WTC11 (cell line): ENCODE data around the gene TIGAR. TPM values are rescaled to one million over a fixed set of nuclear protein-coding genes. Genes with fewer than 3 reads are reported as not detected.

Experiments
- ATAC-seq: fragments of 200-7000 bp; cut with Tn5 transposase; 2 replicates; pipeline ENCODE4 v1.10.0; 2021; ENCODE audit warnings: mild to moderate bottlenecking, moderate library complexity
- CTCF ChIA-PET: fragments of 300-600 bp; sonication (Branson Sonifier 250); formaldehyde crosslinking; loops from one replicate; lab custom pipeline; 2021; ENCODE audit warnings: antibody characterized with exemption; lab: Charles Lee
- POLR2A ChIA-PET: fragments of 350-600 bp; sonication (Branson Sonifier 250); formaldehyde crosslinking; loops from one replicate; lab custom pipeline; 2021; ENCODE audit warnings: antibody characterized with exemption; lab: Charles Lee
- DNase-seq: peaks from one replicate; pipeline ENCODE4 v3.0.0; 2021; ENCODE audit warnings: low spot score
- H3K27ac Mint-ChIP-seq: 2 replicates; pipeline ENCODE4 v1.8.0; 2021; ENCODE audit warnings: mixed read lengths
- H3K27me3 Mint-ChIP-seq: 2 replicates; pipeline ENCODE4 v1.8.0; 2021; ENCODE audit warnings: low read depth, mild to moderate bottlenecking, moderate library complexity, mixed read lengths
- H3K36me3 Mint-ChIP-seq: 2 replicates; pipeline ENCODE4 v1.8.0; 2021; ENCODE audit warnings: mixed read lengths
- H3K4me1 Mint-ChIP-seq: 2 replicates; pipeline ENCODE4 v1.8.0; 2022; ENCODE audit warnings: mixed read lengths
- H3K4me3 Mint-ChIP-seq: 2 replicates; pipeline ENCODE4 v1.8.0; 2021; ENCODE audit warnings: mild to moderate bottlenecking, moderate library complexity, mixed read lengths
- H3K9me3 Mint-ChIP-seq: 2 replicates; pipeline ENCODE4 v1.8.0; 2021; ENCODE audit warnings: mixed read lengths
- MYBL2 ChIP-seq: sonication (generic); formaldehyde crosslinking; IDR thresholded peaks from 2 replicates; pipeline ENCODE4 v1.8.1; 2023; ENCODE audit warnings: mild to moderate bottlenecking, moderate library complexity, missing genetic modification reagents
- NFATC4 ChIP-seq: fragments of 250-450 bp; sonication (Bioruptor Pico); IDR thresholded peaks from 2 replicates; pipeline ENCODE4 v1.9.0; 2021; ENCODE audit warnings: mild to moderate bottlenecking
- OVOL2 ChIP-seq: fragments of 250-450 bp; sonication (Bioruptor Pico); IDR thresholded peaks from 2 replicates; pipeline ENCODE4 v1.9.0; 2021; ENCODE audit warnings: mild to moderate bottlenecking, borderline replicate concordance
- ZNF121 ChIP-seq: sonication (generic); formaldehyde crosslinking; IDR thresholded peaks from 2 replicates; pipeline ENCODE4 v1.8.0; 2023; ENCODE audit warnings: missing genetic modification reagents
- ZNF317 ChIP-seq: sonication (generic); formaldehyde crosslinking; IDR thresholded peaks from 2 replicates; pipeline ENCODE4 v1.8.1; 2023; ENCODE audit warnings: low read depth, mild to moderate bottlenecking, moderate library complexity, missing genetic modification reagents, borderline replicate concordance
- total RNA-seq: library from RNA; stranded (reverse); gene quantifications from 3 replicates; pipeline ENCODE4 v1.2.3, GENCODE V29; 2021
- TF ChIP-seq, protein P1 (sequence below): fragments of 250-450 bp; sonication (Bioruptor Pico); IDR thresholded peaks from 2 replicates; pipeline ENCODE4 v1.8.0; 2021; ENCODE audit warnings: mild to moderate bottlenecking
- TF ChIP-seq, protein P2 (sequence below): sonication (generic); formaldehyde crosslinking; IDR thresholded peaks from 2 replicates; pipeline ENCODE4 v1.8.1; 2022; ENCODE audit warnings: mild to moderate bottlenecking, moderate library complexity, missing genetic modification reagents
- TF ChIP-seq, protein P3 (sequence below): fragments of 250-450 bp; sonication (Bioruptor Pico); IDR thresholded peaks from 2 replicates; pipeline ENCODE4 v1.9.0; 2021; ENCODE audit warnings: moderate library complexity, mild to moderate bottlenecking, inconsistent platforms, borderline replicate concordance
- TF ChIP-seq, protein P4 (sequence below): sonication (generic); formaldehyde crosslinking; IDR thresholded peaks from 2 replicates; pipeline ENCODE4 v1.8.1; 2023; ENCODE audit warnings: mild to moderate bottlenecking, missing genetic modification reagents, moderate library complexity
- TF ChIP-seq, protein P5 (sequence below): fragments of 250-450 bp; sonication (Bioruptor Pico); IDR thresholded peaks from 2 replicates; pipeline ENCODE4 v2.1.2; 2022; ENCODE audit warnings: mild to moderate bottlenecking, moderate library complexity
- TF ChIP-seq, protein P6 (sequence below): sonication (generic); formaldehyde crosslinking; IDR thresholded peaks from 2 replicates; pipeline ENCODE4 v1.8.1; 2023; ENCODE audit warnings: mild to moderate bottlenecking, missing genetic modification reagents
- TF ChIP-seq, protein P7 (sequence below): fragments of 200-600 bp; IDR thresholded peaks from 2 replicates; pipeline ENCODE4 v1.8.0; 2022; ENCODE audit warnings: antibody characterized with exemption
- TF ChIP-seq, protein P8 (sequence below): fragments of 250-450 bp; sonication (Bioruptor Pico); IDR thresholded peaks from 2 replicates; pipeline ENCODE4 v1.9.0; 2021; ENCODE audit warnings: mild to moderate bottlenecking, borderline replicate concordance
- TF ChIP-seq, protein P9 (sequence below): sonication (generic); formaldehyde crosslinking; IDR thresholded peaks from 2 replicates; pipeline ENCODE4 v1.8.1; 2023; ENCODE audit warnings: mild to moderate bottlenecking, moderate library complexity, missing genetic modification reagents

The TIGAR gene
- total RNA-seq, 1 experiment from 2014 or later: 26.7 TPM

DNA sequence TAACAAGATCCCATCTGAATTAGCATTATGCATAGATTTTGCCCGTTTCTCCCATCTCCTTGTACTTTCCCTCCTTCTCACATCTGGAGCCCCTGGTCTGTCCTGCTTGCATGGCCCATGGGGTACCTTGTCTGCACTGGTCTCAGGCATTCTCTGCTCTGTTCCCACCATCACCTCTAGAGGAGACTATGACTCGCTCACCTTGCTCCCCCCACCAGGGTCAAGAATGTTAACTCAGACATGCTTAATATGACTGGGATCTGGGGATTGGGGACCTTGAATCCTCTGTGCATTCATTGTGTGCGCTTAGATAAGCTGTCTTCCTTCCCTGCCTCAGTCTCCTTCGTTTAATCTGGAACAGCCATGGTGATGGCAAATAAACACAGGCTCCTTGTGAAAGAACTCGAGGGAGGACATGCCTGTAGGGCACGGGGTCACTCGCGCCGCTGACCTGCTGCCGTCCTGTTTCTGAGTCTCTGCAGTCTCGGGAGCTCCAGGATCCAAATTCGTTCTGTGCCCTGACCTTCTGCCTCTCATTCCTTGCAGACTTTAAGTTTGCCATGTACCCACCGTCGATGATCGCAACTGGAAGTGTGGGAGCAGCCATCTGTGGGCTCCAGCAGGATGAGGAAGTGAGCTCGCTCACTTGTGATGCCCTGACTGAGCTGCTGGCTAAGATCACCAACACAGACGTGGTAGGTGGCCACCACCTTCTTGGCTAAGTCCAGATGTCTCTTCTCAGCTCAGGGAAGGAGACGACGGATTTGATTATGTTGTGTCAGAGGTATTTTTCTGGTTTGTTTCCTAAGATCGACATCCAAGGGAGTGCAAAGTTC, 32.5 kb upstream of the TIGAR start:
- Mint-ChIP-seq H3K27me3 (no peaks in the 10 kb centered on the region), H3K36me3 (peaks cover 94% of the 10 kb centered on the region), H3K4me1 (peaks cover 60% of the 10 kb centered on the region), H3K27ac (peak overlapping the region; percentile 86; the same call in 1 of the 2 replicates), H3K4me3 (no peak overlapping the region), H3K9me3 (no peaks in the 10 kb centered on the region)
- TF ChIP-seq MYBL2 (CRISPR knock-in tag) (no peak), ZNF317 (no peak), NFATC4 (CRISPR knock-in tag) (no peak), OVOL2 (CRISPR knock-in tag) (no peak)
- TF ChIP-seq, protein P1, sequence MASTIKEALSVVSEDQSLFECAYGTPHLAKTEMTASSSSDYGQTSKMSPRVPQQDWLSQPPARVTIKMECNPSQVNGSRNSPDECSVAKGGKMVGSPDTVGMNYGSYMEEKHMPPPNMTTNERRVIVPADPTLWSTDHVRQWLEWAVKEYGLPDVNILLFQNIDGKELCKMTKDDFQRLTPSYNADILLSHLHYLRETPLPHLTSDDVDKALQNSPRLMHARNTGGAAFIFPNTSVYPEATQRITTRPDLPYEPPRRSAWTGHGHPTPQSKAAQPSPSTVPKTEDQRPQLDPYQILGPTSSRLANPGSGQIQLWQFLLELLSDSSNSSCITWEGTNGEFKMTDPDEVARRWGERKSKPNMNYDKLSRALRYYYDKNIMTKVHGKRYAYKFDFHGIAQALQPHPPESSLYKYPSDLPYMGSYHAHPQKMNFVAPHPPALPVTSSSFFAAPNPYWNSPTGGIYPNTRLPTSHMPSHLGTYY (CRISPR knock-in tag): no peak
- TF ChIP-seq, protein P2, sequence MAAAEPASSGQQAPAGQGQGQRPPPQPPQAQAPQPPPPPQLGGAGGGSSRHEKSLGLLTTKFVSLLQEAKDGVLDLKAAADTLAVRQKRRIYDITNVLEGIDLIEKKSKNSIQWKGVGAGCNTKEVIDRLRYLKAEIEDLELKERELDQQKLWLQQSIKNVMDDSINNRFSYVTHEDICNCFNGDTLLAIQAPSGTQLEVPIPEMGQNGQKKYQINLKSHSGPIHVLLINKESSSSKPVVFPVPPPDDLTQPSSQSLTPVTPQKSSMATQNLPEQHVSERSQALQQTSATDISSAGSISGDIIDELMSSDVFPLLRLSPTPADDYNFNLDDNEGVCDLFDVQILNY: no peak
- TF ChIP-seq, protein P3, sequence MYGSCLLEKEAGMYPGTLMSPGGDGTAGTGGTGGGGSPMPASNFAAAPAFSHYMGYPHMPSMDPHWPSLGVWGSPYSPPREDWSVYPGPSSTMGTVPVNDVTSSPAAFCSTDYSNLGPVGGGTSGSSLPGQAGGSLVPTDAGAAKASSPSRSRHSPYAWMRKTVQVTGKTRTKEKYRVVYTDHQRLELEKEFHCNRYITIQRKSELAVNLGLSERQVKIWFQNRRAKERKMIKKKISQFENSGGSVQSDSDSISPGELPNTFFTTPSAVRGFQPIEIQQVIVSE: no peak
- TF ChIP-seq, protein P4, sequence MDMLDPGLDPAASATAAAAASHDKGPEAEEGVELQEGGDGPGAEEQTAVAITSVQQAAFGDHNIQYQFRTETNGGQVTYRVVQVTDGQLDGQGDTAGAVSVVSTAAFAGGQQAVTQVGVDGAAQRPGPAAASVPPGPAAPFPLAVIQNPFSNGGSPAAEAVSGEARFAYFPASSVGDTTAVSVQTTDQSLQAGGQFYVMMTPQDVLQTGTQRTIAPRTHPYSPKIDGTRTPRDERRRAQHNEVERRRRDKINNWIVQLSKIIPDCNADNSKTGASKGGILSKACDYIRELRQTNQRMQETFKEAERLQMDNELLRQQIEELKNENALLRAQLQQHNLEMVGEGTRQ (CRISPR knock-in tag): no peak
- TF ChIP-seq, protein P5, sequence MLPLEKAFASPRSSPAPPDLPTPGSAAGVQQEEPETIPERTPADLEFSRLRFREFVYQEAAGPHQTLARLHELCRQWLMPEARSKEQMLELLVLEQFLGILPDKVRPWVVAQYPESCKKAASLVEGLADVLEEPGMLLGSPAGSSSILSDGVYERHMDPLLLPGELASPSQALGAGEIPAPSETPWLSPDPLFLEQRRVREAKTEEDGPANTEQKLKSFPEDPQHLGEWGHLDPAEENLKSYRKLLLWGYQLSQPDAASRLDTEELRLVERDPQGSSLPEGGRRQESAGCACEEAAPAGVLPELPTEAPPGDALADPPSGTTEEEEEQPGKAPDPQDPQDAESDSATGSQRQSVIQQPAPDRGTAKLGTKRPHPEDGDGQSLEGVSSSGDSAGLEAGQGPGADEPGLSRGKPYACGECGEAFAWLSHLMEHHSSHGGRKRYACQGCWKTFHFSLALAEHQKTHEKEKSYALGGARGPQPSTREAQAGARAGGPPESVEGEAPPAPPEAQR (CRISPR knock-in tag): no peak
- TF ChIP-seq, protein P6, sequence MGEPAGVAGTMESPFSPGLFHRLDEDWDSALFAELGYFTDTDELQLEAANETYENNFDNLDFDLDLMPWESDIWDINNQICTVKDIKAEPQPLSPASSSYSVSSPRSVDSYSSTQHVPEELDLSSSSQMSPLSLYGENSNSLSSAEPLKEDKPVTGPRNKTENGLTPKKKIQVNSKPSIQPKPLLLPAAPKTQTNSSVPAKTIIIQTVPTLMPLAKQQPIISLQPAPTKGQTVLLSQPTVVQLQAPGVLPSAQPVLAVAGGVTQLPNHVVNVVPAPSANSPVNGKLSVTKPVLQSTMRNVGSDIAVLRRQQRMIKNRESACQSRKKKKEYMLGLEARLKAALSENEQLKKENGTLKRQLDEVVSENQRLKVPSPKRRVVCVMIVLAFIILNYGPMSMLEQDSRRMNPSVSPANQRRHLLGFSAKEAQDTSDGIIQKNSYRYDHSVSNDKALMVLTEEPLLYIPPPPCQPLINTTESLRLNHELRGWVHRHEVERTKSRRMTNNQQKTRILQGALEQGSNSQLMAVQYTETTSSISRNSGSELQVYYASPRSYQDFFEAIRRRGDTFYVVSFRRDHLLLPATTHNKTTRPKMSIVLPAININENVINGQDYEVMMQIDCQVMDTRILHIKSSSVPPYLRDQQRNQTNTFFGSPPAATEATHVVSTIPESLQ: no peak
- CTCF ChIA-PET: interaction anchor here (0.5 to 1.9 kb wide), 2 partner anchors 12 to 133 kb away, joined by 3 to 9 read pairs; no protein-coding TSS in a partner anchor
- POLR2A ChIA-PET: interaction anchor here (0.6 to 1.1 kb wide), 2 partner anchors 12 to 131 kb away, joined by 3 to 6 read pairs; no protein-coding TSS in a partner anchor
- no peak for ATAC-seq
- DNase-seq: peak; percentile 7

DNA sequence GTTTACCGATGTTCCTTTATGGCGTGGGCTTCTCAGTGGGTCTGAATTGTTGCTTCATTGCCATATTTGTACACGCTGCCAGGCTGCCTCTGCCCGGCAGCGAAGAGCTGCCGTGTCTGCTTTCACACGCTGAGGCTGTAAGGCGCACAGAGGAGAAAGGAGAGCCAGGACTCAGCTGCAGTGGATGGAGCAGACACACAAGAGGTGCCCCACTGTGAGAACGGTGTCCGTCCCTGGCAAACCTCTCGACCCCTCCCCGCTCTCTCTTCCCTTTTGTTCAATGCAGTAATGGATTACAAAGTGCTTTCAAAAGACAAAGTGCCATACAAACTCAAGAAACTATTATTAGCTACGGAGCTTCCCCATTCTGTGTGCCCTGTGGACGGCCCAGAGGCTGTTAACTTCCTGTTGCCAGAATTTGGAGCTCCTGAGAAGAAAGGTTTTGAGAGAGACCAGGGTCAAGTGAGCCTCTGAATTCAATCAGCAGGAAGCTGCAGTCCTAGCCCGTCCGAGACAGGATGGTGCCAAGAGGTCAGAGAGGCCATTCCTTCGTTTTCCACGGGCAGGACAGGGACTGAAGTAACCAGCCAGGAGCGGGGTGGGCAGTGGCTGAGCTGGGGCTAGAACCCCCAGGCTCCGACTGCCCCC, 31.7 kb upstream of the TIGAR start:
- DNase-seq (peak; percentile 8), ATAC-seq (no peak)
- Mint-ChIP-seq H3K4me3 (no peak overlapping the region), H3K4me1 (peaks cover 61% of the 10 kb centered on the region), H3K9me3 (no peaks in the 10 kb centered on the region), H3K27ac (no peak overlapping the region), H3K36me3 (peaks cover 91% of the 10 kb centered on the region), H3K27me3 (no peaks in the 10 kb centered on the region)
- ChIA-PET POLR2A (interaction anchor here (1.1 kb wide), 2 partner anchors 13 to 14 kb away, joined by 3 to 6 read pairs; no protein-coding TSS in a partner anchor), CTCF (interaction anchor here (1.9 kb wide), 1 partner anchor 13 kb away, joined by 9 read pairs; no protein-coding TSS in a partner anchor)
- TF ChIP-seq, protein P7, sequence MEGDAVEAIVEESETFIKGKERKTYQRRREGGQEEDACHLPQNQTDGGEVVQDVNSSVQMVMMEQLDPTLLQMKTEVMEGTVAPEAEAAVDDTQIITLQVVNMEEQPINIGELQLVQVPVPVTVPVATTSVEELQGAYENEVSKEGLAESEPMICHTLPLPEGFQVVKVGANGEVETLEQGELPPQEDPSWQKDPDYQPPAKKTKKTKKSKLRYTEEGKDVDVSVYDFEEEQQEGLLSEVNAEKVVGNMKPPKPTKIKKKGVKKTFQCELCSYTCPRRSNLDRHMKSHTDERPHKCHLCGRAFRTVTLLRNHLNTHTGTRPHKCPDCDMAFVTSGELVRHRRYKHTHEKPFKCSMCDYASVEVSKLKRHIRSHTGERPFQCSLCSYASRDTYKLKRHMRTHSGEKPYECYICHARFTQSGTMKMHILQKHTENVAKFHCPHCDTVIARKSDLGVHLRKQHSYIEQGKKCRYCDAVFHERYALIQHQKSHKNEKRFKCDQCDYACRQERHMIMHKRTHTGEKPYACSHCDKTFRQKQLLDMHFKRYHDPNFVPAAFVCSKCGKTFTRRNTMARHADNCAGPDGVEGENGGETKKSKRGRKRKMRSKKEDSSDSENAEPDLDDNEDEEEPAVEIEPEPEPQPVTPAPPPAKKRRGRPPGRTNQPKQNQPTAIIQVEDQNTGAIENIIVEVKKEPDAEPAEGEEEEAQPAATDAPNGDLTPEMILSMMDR: no peak
- TF ChIP-seq, protein P2: no peak
- TF ChIP-seq ZNF121 (no peak), NFATC4 (CRISPR knock-in tag) (no peak), OVOL2 (CRISPR knock-in tag) (no peak)
- TF ChIP-seq, protein P8, sequence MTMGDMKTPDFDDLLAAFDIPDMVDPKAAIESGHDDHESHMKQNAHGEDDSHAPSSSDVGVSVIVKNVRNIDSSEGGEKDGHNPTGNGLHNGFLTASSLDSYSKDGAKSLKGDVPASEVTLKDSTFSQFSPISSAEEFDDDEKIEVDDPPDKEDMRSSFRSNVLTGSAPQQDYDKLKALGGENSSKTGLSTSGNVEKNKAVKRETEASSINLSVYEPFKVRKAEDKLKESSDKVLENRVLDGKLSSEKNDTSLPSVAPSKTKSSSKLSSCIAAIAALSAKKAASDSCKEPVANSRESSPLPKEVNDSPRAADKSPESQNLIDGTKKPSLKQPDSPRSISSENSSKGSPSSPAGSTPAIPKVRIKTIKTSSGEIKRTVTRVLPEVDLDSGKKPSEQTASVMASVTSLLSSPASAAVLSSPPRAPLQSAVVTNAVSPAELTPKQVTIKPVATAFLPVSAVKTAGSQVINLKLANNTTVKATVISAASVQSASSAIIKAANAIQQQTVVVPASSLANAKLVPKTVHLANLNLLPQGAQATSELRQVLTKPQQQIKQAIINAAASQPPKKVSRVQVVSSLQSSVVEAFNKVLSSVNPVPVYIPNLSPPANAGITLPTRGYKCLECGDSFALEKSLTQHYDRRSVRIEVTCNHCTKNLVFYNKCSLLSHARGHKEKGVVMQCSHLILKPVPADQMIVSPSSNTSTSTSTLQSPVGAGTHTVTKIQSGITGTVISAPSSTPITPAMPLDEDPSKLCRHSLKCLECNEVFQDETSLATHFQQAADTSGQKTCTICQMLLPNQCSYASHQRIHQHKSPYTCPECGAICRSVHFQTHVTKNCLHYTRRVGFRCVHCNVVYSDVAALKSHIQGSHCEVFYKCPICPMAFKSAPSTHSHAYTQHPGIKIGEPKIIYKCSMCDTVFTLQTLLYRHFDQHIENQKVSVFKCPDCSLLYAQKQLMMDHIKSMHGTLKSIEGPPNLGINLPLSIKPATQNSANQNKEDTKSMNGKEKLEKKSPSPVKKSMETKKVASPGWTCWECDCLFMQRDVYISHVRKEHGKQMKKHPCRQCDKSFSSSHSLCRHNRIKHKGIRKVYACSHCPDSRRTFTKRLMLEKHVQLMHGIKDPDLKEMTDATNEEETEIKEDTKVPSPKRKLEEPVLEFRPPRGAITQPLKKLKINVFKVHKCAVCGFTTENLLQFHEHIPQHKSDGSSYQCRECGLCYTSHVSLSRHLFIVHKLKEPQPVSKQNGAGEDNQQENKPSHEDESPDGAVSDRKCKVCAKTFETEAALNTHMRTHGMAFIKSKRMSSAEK (CRISPR knock-in tag): no peak
- TF ChIP-seq, protein P9, sequence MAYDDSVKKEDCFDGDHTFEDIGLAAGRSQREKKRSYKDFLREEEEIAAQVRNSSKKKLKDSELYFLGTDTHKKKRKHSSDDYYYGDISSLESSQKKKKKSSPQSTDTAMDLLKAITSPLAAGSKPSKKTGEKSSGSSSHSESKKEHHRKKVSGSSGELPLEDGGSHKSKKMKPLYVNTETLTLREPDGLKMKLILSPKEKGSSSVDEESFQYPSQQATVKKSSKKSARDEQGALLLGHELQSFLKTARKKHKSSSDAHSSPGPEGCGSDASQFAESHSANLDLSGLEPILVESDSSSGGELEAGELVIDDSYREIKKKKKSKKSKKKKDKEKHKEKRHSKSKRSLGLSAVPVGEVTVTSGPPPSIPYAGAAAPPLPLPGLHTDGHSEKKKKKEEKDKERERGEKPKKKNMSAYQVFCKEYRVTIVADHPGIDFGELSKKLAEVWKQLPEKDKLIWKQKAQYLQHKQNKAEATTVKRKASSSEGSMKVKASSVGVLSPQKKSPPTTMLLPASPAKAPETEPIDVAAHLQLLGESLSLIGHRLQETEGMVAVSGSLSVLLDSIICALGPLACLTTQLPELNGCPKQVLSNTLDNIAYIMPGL (CRISPR knock-in tag): no peak
